GM19438 (cell line): Measurements from ENCODE around the gene BSDC1.

Experiments used
- ATAC-seq: cut with Tn5 transposase; IDR thresholded peaks from one replicate; pipeline ENCODE4 v1.9.1; 2021; ENCODE audit warnings: low read depth; ENCODE audit not compliant: unreplicated experiment

BSDC1 gene

DNA sequence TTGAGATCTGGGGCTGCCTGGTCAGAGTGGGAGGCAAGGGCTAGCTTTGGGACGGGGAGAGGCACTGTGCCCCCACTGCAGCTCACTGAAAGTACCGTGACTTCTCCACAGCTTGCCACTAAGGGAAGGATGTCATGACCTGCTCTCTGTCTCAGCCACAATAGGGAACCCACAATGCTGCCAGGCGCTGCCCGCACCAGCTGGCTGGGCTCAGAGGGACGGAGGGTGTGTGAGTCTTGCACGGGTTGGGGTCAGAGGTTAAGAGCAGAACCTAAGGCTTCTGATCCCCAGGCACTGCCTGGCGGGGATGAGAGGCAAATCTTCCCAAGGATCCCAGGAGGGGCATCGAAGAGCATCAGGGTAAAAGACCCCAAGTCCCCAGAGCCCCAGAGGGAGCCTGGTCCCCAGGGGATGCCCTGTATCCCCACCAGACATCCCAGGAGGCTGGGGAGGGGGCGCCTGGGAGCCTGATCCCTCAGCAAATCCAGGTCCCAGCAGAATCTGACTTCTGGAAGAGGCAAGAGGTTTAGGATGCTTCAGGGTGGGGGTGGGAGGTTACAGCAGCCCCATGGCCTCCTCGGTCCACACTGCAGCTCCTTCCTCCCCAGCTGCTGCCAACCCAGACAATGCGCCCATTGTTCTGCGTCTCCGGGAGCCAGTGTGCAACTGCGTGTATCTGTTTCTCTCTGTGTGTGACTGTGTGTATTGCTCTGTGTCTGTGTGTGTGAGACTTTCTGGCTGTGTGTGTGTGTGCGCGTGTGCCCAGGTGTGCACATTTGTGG lies 56.2 kb downstream of the BSDC1 start:
- ATAC-seq, result no peak

DNA sequence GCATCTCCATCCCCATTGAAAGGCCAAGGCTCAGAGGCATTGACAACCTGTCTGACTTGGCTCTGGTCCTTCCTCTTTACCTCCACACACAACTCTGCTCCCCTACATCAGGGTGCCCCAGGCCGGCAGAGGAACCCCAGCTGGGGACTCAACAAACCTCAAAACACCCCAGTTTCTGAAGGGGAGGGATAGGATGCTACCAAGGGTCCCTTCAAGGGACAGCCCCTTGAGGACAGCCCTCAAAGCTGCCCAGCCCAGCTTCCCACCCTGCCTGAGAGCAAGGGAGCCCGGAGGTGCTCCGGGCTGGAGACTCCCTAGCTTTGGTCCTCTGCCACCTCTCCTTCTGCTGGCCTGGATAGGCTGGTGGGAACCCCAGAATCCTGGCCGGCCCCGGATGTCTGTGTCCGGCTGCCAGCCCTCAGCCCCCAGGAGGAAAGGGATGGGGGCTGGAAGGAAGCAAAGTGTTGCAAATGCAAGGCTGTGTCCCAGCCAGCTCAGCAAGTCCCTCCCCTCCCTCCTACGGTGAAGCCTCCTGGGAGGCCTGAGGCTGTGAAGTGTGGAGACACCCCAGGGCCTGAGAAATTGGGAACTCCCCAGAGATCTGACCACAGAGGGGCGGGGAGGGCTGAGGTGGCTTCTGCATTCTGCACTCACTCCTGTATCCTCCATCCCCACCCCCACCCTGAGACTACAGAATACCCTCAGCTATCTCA lies 57.1 kb downstream of the BSDC1 start:
- no peak for ATAC-seq

DNA sequence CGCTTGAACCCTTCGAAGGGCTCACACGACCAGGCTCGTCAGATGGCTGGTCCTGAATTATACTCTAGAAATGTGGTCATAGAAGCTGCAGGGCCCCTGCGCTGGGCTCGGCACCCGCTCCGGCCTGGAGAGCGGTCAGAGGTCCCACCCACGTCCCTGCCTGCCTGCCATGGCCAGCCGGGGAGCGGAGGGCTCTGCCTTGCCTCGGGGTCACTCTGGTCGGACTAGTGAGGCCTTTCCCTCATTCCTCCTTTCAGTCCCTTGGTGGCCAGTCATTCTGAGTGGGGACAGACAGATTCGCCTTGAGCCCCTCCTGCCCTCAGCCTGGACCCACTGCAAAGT lies 57.7 kb downstream of the BSDC1 start:
- ATAC-seq, result no peak

DNA sequence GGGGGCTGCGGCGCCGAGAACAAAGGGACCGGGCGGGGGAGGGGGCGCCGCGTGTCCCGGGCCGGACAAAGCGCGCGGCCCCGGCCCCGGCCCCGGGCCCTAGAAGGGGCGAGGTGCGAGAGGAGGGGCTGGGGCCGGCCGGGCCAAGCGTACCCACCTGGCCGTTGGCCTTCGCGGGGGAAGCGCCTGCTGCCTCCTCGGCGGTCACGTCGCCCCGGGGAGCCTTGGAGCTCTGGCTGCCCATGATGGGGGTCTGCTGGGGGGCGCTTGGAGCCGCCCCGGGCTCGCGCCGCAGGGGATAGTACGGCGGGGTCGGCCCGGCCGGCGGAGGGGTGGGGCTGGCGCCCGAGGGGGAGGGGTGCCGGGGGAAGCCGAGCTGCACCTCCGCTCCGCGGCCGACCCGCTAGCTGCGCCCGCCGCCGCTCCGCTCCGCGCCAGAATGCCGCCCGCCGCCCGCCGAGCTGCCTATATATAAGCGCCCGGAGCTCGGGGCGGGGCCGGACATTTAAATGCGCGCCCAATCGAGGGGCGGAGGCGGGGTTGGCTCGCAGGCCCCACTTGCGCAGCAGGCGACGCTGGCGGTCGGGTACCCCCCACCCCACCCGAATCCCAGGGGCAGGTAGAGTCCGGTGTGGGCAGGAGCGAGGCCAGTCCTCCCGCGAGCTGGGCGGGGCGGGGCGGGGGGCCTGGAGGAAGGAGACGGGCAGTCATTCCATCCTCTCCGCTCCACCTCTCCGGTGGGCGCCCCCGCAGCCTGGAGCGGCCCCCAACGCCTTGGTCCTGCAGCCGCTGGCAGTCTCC lies 58.3 kb downstream of the BSDC1 start, which contains the start of gene MARCKSL1:
MARCKSL1 (minus strand) TSS at position 444 of the 801 bp plus-strand sequence; CDS start at position 244, 200 bp downstream.
- ATAC-seq, result peak; percentile 41

DNA sequence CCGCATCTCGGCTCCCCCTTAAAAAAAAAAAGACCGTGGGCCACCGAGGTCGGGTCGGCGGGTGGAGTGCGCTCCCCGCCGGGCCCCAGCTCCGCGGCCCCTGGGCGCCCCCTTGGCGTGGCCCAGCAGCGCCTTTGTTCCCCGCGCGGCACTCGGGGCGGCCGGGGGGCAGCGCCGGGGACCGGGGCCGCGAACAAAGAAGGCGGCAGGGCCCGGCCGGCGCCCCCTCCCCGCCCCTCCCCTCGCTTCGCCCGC lies 58.8 kb downstream of the BSDC1 start:
- ATAC-seq, result no peak

DNA sequence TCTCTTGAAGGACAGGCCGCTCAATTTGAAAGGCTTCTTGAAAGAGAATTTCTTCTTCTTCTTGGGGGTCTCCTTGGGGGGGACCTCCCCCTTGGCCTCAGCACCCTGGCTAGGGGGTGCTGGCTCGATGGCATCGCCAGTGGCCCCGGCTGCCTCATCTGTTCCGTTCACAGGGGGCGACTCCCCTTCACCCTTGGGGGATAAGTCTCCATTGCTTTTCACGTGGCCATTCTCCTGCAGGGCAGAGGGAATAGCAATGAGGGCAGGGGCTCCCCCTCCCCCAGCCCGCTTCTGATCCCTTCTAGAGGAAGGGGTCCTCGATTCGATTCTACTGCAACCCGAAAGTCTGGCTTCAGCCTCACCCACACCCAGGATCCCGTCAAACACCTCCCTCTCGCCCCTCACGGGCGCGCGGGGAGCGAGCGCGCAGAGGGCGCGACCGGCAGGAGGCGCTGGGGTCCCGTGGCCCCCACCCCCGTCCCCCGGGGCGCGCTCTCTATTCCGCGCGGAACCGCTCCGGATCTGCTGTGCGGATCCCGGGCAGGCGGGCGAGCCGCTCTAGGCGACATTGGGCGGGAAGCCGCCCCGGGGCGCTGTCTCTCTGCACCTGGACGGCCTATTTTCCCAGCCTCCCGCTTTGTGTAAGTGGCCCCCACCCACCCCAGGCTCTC lies 59.2 kb downstream of the BSDC1 start:
- ATAC-seq, result no peak

DNA sequence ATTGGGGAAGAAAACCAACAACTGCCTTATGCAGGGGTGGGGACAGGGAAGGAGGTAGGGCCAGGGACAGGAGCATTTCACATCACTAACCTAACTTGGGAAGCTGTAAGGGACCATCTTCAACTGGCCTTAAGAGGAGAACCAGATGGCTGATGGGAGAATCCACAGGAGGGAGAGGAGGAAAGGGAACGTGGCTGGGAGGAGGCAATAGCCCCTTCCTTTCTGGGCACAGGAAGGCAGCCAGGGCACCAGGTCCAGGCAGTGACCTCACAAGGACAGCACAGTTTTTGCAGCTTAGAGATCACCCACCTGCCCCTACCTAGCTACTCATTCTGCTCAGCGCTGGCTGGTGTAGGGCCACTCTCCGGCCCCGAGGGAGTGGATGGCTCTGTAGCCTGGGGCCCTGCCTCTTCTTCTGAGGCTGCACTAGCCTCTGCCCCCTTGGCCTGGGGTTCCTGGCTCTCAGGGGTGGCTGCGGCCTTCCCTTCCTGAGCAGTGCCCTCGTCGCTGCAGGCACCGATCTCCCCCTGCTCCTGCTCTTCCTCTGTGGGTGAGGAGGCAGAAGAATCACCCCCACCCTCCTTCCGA lies 59.9 kb downstream of the BSDC1 start:
- ATAC-seq, result no peak

DNA sequence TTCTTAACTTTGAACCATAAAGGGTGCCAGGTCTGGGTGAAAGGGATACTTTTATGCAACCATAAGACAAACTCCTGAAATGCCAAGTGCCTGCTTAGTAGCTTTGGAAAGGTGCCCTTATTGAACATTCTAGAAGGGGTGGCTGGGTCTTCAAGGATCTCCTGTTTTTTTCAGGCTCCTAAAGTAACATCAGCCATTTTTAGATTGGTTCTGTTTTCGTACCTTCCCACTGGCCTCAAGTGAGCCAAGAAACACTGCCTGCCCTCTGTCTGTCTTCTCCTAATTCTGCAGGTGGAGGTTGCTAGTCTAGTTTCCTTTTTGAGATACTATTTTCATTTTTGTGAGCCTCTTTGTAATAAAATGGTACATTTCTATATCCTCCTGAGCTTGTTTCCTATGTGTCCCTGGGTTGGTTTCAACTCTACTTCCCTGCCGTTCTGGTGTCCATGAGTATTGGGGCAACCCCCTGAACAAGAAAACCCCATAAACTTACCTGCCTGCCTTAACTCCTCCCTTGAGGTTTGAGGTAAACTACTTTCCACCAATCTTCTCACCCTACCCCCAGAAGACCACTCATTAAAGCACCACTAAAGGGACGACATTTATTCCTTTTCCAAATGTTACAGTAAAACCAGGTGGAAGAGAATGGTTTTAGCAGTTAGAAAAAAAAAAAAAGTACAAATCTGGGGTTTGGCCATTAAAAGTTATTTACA lies 60.8 kb downstream of the BSDC1 start:
- ATAC-seq, result no peak

DNA sequence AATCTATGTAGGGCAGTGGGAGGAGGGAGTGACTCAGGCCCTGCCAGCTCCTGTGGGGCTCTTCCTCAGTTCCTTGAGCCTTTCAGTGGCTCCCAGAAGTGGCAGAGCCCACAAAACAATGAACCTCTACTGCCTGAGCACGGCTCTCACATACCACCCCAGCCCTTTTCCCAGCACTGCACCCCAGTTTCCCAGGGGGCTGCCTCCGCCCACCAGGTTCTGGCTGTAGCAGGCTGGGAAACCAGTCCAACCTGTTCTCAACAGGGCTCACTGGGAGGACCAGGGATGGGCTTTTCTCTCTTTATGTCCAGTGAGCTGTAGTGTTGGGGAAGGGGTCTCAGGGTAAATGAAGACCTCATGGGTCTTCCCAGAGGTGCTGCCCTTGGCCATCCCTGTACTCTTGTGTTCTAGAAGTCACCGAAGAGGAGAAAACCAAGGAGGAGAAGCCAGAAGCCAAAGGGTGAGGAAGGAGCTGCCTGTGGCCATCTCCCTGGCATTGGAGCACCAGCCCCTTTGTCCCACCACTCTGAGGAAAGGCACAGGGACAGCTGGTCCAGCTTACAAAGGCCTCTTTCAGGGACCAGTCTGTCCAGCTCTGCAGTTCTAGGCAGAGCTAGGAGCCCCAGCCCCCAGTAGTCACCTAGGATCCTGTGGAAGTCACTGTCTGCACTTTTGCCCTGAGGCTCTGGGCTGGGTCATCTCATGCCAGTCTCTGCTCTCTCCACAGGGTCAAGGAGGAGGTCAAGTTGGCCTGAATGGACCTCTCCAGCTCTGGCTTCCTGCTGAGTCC lies 61.8 kb downstream of the BSDC1 start:
- no peak for ATAC-seq

DNA sequence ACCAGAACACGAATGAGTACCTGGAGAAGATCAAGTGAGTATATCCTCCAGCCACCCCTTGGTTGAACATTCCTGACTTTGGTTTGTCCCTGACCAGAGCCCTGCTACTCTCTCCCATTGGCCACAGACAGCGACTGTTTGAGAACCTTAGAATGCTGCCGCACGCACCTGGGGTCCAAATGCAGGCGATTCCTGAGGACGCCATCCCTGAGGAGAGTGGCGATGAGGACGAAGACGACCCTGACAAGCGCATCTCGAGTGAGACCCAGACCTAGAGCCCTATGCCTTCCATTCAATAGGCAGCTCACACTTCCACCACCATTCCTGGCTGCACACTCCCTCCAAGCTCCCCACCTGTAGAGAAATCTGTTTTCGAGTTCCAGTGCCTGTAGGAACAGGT lies 62.7 kb downstream of the BSDC1 start:
- no peak for ATAC-seq

DNA sequence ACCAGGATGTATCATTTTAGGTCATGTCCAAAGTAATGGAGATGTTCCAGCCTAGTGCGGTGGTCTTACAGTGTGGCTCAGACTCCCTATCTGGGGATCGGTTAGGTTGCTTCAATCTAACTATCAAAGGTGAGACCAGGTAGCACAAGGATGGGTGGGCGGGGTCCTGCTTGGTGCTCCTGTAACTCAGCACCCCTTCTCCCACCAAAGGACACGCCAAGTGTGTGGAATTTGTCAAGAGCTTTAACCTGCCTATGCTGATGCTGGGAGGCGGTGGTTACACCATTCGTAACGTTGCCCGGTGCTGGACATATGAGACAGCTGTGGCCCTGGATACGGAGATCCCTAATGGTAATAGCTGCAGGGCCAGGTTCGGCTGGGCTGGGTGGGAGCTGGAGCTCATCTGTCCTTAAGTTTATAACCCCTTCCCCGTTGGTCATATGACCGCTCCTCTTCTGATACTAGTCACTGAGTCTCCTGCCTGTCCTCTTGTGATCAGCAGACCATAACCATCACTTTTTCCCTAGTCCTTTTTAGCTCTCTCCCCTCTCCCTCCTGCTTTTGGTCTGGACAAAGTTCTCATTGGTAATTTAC lies 63.6 kb downstream of the BSDC1 start:
- no peak for ATAC-seq

DNA sequence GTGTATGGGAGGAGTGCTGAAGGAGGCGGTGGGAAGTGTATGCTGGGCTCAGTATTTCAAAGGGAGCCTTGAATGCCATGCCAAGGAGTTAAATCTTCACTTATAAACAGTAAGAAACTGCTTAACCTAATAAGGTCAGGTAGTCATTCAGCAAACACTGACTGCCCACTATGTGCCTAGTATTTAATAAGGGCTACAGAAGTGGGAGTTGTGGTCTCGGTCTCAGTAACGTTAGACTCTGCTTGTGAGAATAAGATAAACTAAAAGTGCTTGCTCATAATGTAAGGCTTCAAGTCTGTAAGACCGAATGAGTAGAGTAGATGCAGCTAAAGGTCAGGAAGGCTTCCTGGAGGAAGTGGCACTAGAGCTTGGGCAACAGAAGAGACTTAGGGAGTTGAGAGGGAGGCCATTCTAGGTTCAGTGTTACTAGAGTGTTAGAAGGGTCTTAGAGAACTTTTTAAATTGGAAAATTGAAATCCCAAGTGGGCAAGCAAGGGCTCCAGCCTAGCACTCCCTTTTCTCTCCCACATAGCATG lies 64.2 kb downstream of the BSDC1 start:
- no peak for ATAC-seq

DNA sequence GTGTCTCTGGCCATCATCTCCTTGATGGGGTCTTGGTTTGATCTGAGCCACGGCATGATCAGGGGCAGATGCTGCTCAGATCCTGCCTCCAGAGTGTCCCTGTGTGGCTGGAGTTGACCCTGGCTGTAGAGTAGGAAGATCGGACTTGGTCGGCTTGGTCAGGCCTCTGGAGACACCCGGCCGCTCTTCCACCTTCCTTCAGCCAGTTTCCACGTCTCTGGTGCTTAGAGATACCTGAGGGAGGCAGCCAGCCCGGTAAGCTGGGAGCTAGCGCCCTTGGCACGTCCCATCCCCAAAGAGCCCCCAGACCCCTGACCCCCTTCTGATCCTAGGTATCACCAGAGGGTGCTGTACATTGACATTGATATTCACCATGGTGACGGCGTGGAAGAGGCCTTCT lies 67.0 kb downstream of the BSDC1 start:
- ATAC-seq, result no peak

DNA sequence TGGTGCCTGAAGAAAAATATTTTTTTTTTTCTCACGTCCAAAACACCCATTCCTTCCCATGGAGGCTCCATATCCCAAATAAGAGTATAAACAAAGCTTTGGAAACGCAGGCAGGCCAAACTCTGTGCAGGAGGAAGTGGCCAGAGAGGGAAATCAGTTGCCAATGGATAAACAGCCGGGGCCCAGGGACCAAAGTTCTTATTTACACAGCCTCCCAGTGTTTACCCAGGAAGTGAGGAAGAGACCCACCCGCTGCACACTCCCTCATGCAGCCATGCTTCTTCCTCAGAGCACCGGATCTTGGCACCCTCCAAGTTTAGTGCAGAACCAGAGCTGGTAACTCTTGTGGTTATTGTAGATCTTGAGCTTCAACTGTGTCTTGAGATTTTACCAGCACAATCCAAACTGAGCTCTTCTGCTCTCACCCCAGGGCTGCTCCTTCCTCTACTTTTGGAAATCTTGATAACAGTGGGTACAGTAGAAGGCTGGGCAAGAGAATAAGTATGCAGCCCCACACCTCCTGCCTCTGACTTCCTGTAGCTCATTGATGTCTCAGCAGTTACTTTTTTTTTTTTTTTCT lies 72.4 kb downstream of the BSDC1 start:
- ATAC-seq, result no peak

DNA sequence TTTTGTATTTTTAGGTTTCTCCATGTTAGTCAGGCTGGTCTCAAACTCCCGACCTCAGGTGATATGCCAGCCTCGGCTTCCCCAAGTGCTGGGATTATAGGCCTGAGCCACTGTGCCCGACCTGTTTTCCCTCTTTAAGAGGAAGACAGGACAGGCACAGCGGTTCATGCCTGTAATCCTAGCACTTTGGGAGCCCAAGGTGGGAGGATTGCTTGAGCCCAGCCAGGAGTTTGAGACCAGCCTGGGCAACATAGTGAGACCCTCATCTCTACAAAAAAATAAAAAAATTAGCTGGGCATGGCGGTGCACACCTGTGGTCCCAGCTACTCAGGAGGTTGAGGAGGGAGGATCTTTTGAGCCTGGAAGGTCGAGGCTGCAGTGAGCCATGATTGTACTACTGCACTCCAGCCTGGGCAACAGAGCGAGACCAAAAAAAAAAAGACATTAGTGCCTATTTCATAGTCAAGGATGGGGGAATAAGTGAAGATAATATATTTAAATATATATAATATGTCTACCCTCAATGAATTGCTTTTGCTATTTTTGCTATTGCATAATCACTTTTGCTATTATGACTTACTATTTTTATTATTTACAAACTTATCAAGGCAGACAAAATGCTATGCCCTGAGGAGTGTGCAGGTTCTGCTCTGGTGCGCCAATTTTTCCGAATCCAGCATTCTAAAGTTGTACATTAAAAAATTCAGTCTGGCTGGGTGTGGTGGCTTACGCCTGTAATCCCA lies 75.9 kb downstream of the BSDC1 start:
- ATAC-seq, result no peak

DNA sequence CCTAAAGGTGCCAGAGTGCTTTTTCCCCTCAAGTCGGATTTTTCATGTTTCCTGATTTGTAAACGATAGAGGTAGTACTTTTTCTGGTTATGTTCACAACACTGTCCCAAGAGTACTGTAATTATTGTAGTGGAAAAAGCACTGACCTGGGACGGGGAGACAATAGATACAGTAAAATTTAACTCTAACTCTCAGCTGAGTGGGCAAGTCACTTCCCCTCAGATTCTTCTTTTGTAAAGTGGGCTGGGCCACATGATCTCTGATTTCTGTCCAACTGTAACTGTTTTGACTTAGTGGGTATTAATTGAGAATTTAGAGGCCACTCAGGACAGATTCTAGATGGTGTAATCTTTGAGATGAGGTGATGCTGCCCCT lies 77.4 kb downstream of the BSDC1 start:
- ATAC-seq, result no peak
